ENCODE results near the gene TSLP. TPM values are rescaled to one million over a fixed set of nuclear protein-coding genes. Genes with fewer than 3 reads are reported as not detected.

The TSLP gene
- total and polyA plus RNA-seq, 4 experiments from 2014 or later, result not detected

DNA sequence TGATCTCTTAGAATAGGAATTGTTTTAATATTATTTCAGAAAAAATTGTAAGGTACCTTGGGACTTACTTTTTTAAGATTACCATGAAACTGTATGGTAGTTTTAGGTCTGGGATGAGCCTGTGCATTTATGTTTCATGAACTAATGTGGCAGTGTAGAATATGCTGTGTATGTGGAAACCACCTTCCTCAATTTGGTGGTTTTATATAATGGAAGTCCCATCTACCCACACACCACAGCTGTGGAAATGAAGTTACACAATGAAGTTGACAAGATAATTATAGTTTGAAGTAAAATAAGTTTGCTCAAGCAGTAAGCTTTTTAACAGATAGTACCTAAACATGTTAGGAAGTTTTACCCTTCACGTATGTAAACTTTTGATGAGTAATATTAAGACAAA is 45.0 kb downstream of the TSLP start:
- Mint-ChIP-seq H3K4me3 (no peak overlapping the region), H3K36me3 (peaks cover 51 to 65% of the 10 kb centered on the region in 2 donors), H3K27me3 (no peaks in the 10 kb centered on the region), H3K27ac (no peak overlapping the region), H3K9me3 (no peaks in the 10 kb centered on the region), H3K4me1 (peaks cover 0 to 7% (median 2%) of the 10 kb centered on the region in 4 donors)
- POLR2A ChIA-PET (ENCODE audit: partially characterized antibody), result no interaction called here
- no peaks in the 10 kb centered on the region for H3K9me3 ChIP-seq (ENCODE audit: control insufficient read depth in 1 of 2, low read length in 2 of 2)
- intact Hi-C loops (cut with micrococcal nuclease), result no loop called here
- H3K27me3 ChIP-seq (ENCODE audit: insufficient read depth, low read length), result no peaks in the 10 kb centered on the region
- CTCF ChIA-PET (ENCODE audit: partially characterized antibody), result no interaction called here
- no peak overlapping the region for H3K4me3 ChIP-seq (ENCODE audit: low read length in 2 of 2)
- H3K4me1 ChIP-seq (ENCODE audit: insufficient read depth, low read length), result no peaks in the 10 kb centered on the region
- DNase-seq, result no peak
- no peak overlapping the region for H3K27ac ChIP-seq (ENCODE audit: low read depth, low read length)
- H3K36me3 ChIP-seq (ENCODE audit: insufficient read depth, low read length), result peaks cover 21% of the 10 kb centered on the region

DNA sequence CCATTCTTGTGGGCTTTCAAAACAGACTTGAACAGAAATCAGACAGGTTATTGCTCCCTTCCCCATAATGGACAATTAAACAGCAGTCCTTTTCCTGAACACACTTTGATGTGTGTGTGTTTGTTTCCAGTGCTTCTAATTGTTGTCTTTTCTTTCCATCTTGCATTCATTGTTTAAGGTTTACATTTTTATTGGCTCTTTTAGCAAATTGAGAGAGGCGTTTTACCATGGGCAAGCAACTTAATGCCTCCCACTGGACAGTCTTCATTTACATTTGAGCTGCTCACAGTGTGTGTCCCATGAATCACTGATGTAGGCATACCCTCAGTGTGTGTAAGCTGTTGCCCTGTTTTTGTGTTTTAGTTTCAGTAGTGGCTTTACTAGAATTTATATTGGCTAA is 45.6 kb downstream of the TSLP start:
- H3K27ac Mint-ChIP-seq, result peak overlapping the region in 1 of 7 donors; percentile 7
- H3K27me3 ChIP-seq (ENCODE audit: insufficient read depth, low read length), result no peaks in the 10 kb centered on the region
- H3K27ac ChIP-seq (ENCODE audit: low read depth, low read length), result no peak overlapping the region
- H3K27me3 Mint-ChIP-seq, result no peaks in the 10 kb centered on the region
- POLR2A ChIA-PET (ENCODE audit: partially characterized antibody), result no interaction called here
- no peak for DNase-seq
- H3K4me3 Mint-ChIP-seq, result peak overlapping the region in 1 of 8 donors; percentile 14
- H3K9me3 Mint-ChIP-seq, result no peaks in the 10 kb centered on the region
- CTCF ChIA-PET (ENCODE audit: partially characterized antibody), result no interaction called here
- peaks cover 27% of the 10 kb centered on the region for H3K36me3 ChIP-seq (ENCODE audit: insufficient read depth, low read length)
- H3K4me1 Mint-ChIP-seq, result peaks cover 0 to 7% (median 2%) of the 10 kb centered on the region in 4 donors
- H3K9me3 ChIP-seq (ENCODE audit: control insufficient read depth in 1 of 2, low read length in 2 of 2), result no peaks in the 10 kb centered on the region
- no peak overlapping the region for H3K4me3 ChIP-seq (ENCODE audit: low read length in 2 of 2)
- H3K4me1 ChIP-seq (ENCODE audit: insufficient read depth, low read length), result no peaks in the 10 kb centered on the region
- peaks cover 54 to 67% of the 10 kb centered on the region in 2 donors for H3K36me3 Mint-ChIP-seq
- intact Hi-C loops (cut with micrococcal nuclease), result no loop called here

DNA sequence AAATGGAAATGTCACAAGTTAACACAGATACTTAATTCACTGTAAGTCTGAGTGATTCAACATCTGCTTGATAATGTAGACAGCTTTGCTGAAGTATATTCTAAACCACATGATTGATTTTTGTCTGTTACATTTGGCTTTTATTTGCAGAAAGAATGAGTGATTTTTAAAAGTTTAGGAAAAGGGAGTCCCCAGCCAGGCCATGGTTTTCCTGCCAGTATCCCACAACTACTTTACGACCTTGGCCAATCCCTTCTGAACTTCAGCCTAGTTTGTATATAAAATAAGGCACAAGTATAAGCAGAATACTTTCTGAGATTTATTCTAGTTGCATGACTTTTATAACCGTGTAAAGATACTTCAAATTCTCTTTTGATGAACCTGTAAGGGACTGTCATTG is 47.7 kb downstream of the TSLP start:
- no peak for DNase-seq
- ChIA-PET POLR2A (ENCODE audit: partially characterized antibody) (no interaction called here), CTCF (ENCODE audit: partially characterized antibody) (no interaction called here)
- no peak overlapping the region for H3K27ac ChIP-seq (ENCODE audit: low read depth, low read length)
- no peaks in the 10 kb centered on the region for H3K4me1 ChIP-seq (ENCODE audit: insufficient read depth, low read length)
- no peak overlapping the region for H3K4me3 Mint-ChIP-seq
- H3K4me1 Mint-ChIP-seq, result peaks cover 0 to 7% (median 1%) of the 10 kb centered on the region in 4 donors
- H3K27me3 ChIP-seq (ENCODE audit: insufficient read depth, low read length), result no peaks in the 10 kb centered on the region
- H3K36me3 Mint-ChIP-seq, result peaks cover 51 to 64% of the 10 kb centered on the region in 2 donors
- no peaks in the 10 kb centered on the region for H3K27me3 Mint-ChIP-seq
- peaks cover 28% of the 10 kb centered on the region for H3K36me3 ChIP-seq (ENCODE audit: insufficient read depth, low read length)
- H3K9me3 ChIP-seq (ENCODE audit: control insufficient read depth in 1 of 2, low read length in 2 of 2), result no peaks in the 10 kb centered on the region
- peak overlapping the region in 2 of 7 donors; percentile 7 to 43 for H3K27ac Mint-ChIP-seq
- intact Hi-C loops (cut with micrococcal nuclease), result no loop called here
- H3K4me3 ChIP-seq (ENCODE audit: low read length in 2 of 2), result no peak overlapping the region
- no peaks in the 10 kb centered on the region for H3K9me3 Mint-ChIP-seq

DNA sequence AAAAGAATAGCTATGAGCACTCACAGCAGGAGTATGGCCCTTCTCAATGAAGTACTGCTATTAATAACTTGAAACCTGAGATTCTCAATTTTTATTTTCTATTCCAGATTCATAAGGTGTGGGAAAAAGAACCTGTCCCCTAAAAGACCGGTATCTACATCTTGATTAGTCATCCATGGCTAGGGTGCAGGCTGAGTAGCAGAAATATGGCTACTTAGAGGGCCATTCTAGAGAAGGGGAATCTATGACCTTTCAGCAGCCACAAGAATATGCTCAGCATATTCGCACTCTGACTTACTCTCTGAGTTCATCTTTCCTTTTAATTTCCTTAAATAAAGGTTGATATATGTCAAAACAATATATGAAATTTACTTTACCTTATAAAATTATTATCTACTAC is 48.3 kb downstream of the TSLP start:
- H3K36me3 Mint-ChIP-seq, result peaks cover 49 to 62% of the 10 kb centered on the region in 2 donors
- H3K4me3 ChIP-seq (ENCODE audit: low read length in 2 of 2), result no peak overlapping the region
- CTCF ChIA-PET (ENCODE audit: partially characterized antibody), result no interaction called here
- H3K4me1 ChIP-seq (ENCODE audit: insufficient read depth, low read length), result no peaks in the 10 kb centered on the region
- H3K9me3 ChIP-seq (ENCODE audit: control insufficient read depth in 1 of 2, low read length in 2 of 2), result no peaks in the 10 kb centered on the region
- H3K27ac ChIP-seq (ENCODE audit: low read depth, low read length), result no peak overlapping the region
- POLR2A ChIA-PET (ENCODE audit: partially characterized antibody), result no interaction called here
- intact Hi-C loops (cut with micrococcal nuclease), result no loop called here
- peaks cover 0 to 7% (median 1%) of the 10 kb centered on the region in 4 donors for H3K4me1 Mint-ChIP-seq
- peaks cover 32% of the 10 kb centered on the region for H3K36me3 ChIP-seq (ENCODE audit: insufficient read depth, low read length)
- no peaks in the 10 kb centered on the region for H3K27me3 ChIP-seq (ENCODE audit: insufficient read depth, low read length)
- no peak for DNase-seq
- H3K27ac Mint-ChIP-seq, result no peak overlapping the region
- no peak overlapping the region for H3K4me3 Mint-ChIP-seq
- no peaks in the 10 kb centered on the region for H3K27me3 Mint-ChIP-seq
- no peaks in the 10 kb centered on the region for H3K9me3 Mint-ChIP-seq

DNA sequence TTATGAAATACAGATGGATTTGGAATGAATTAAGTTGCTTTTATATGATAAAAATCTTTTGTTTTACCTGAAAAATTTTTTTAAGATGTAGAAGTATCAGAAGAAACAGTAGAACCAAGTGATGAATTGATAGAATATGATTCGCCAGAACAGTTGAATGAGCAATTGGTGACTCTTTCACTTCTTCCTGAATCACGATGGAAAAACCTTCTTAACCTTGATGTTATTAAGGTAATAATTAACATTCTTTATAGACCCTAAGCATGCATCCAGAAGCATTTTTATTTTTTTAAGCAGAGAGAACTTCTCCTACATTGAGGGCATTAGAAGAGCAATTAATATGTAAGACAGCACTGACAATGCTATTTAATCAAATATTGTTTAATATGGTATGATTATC is 49.4 kb downstream of the TSLP start:
- Mint-ChIP-seq H3K27ac (peak overlapping the region in 1 of 7 donors; percentile 5), H3K36me3 (peaks cover 49 to 56% of the 10 kb centered on the region in 2 donors)

DNA sequence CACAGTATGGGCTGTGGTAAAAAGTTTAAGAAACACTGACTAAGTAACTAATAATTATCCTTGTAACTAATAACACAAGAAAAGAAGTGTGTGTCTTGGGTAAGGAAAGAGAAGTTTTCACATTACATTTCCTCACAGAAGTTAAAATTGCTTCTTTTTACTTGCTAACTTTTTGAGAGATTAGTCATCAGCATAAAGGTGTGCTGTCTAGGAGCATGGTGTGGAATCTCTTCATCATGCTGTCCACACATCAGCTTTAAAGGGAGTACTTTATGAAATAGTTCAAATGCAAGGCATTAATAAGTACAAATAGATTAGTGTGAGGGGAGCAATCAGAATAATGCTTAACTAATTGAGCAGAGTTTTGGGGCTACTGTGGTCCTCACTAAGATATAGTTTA is 50.4 kb downstream of the TSLP start:
- H3K36me3 ChIP-seq (ENCODE audit: insufficient read depth, low read length), result peaks cover 36% of the 10 kb centered on the region
- no peaks in the 10 kb centered on the region for H3K9me3 Mint-ChIP-seq
- no peak overlapping the region for H3K27ac Mint-ChIP-seq
- no peak overlapping the region for H3K4me3 Mint-ChIP-seq
- peaks cover 59 to 60% of the 10 kb centered on the region in 2 donors for H3K36me3 Mint-ChIP-seq
- CTCF ChIA-PET (ENCODE audit: partially characterized antibody), result no interaction called here
- no peaks in the 10 kb centered on the region for H3K4me1 ChIP-seq (ENCODE audit: insufficient read depth, low read length)
- no peak overlapping the region for H3K27ac ChIP-seq (ENCODE audit: low read depth, low read length)
- H3K27me3 Mint-ChIP-seq, result no peaks in the 10 kb centered on the region
- no peaks in the 10 kb centered on the region for H3K27me3 ChIP-seq (ENCODE audit: insufficient read depth, low read length)
- intact Hi-C loops (cut with micrococcal nuclease), result no loop called here
- no peak overlapping the region for H3K4me3 ChIP-seq (ENCODE audit: low read length in 2 of 2)
- POLR2A ChIA-PET (ENCODE audit: partially characterized antibody), result no interaction called here
- no peak for DNase-seq
- peaks cover 0 to 4% (median 1%) of the 10 kb centered on the region in 4 donors for H3K4me1 Mint-ChIP-seq
- H3K9me3 ChIP-seq (ENCODE audit: control insufficient read depth in 1 of 2, low read length in 2 of 2), result no peaks in the 10 kb centered on the region

More for the DNA sequence above, 49.4 kb downstream of the TSLP start:
- H3K27me3 ChIP-seq (ENCODE audit: insufficient read depth, low read length), result no peaks in the 10 kb centered on the region
- POLR2A ChIA-PET (ENCODE audit: partially characterized antibody), result no interaction called here
- CTCF ChIA-PET (ENCODE audit: partially characterized antibody), result no interaction called here
- intact Hi-C loops (cut with micrococcal nuclease), result no loop called here
- no peaks in the 10 kb centered on the region for H3K27me3 Mint-ChIP-seq
- peaks cover 36% of the 10 kb centered on the region for H3K36me3 ChIP-seq (ENCODE audit: insufficient read depth, low read length)
- H3K4me3 Mint-ChIP-seq, result no peak overlapping the region
- no peaks in the 10 kb centered on the region for H3K9me3 ChIP-seq (ENCODE audit: control insufficient read depth in 1 of 2, low read length in 2 of 2)
- H3K9me3 Mint-ChIP-seq, result no peaks in the 10 kb centered on the region
- peaks cover 0 to 7% (median 1%) of the 10 kb centered on the region in 4 donors for H3K4me1 Mint-ChIP-seq
- DNase-seq, result no peak
- no peak overlapping the region for H3K4me3 ChIP-seq (ENCODE audit: low read length in 2 of 2)
- no peak overlapping the region for H3K27ac ChIP-seq (ENCODE audit: low read depth, low read length)
- H3K4me1 ChIP-seq (ENCODE audit: insufficient read depth, low read length), result no peaks in the 10 kb centered on the region

DNA sequence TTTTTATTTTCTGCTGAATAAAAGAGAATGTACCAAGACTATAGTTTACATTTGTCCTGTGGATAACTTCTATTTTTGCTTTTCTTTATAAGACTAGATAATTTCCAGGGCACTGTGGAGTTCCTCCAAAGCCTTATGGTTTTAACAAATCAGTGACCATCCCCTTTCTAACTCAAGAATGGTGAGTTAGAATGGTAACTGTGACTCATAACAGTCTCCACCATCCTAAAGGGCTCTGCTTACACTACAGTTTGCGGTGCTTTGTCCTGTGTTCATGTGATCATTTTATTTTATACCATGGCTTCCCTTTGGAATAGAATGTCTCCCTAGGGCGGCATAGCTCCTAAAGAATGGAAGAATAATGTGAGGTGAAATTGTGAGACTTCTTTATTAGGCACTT is 50.9 kb downstream of the TSLP start:
- DNase-seq, result no peak
- no peak overlapping the region for H3K27ac ChIP-seq (ENCODE audit: low read depth, low read length)
- no peaks in the 10 kb centered on the region for H3K9me3 Mint-ChIP-seq
- no peak overlapping the region for H3K4me3 ChIP-seq (ENCODE audit: low read length in 2 of 2)
- no peaks in the 10 kb centered on the region for H3K4me1 Mint-ChIP-seq
- no peaks in the 10 kb centered on the region for H3K4me1 ChIP-seq (ENCODE audit: insufficient read depth, low read length)
- intact Hi-C loops (cut with micrococcal nuclease), result no loop called here
- peaks cover 60% of the 10 kb centered on the region in 2 donors for H3K36me3 Mint-ChIP-seq
- no peak overlapping the region for H3K4me3 Mint-ChIP-seq
- no peaks in the 10 kb centered on the region for H3K9me3 ChIP-seq (ENCODE audit: control insufficient read depth in 1 of 2, low read length in 2 of 2)
- H3K27ac Mint-ChIP-seq, result no peak overlapping the region
- H3K27me3 Mint-ChIP-seq, result no peaks in the 10 kb centered on the region
- ChIA-PET POLR2A (ENCODE audit: partially characterized antibody) (no interaction called here), CTCF (ENCODE audit: partially characterized antibody) (no interaction called here)
- H3K36me3 ChIP-seq (ENCODE audit: insufficient read depth, low read length), result peaks cover 31% of the 10 kb centered on the region
- H3K27me3 ChIP-seq (ENCODE audit: insufficient read depth, low read length), result no peaks in the 10 kb centered on the region

DNA sequence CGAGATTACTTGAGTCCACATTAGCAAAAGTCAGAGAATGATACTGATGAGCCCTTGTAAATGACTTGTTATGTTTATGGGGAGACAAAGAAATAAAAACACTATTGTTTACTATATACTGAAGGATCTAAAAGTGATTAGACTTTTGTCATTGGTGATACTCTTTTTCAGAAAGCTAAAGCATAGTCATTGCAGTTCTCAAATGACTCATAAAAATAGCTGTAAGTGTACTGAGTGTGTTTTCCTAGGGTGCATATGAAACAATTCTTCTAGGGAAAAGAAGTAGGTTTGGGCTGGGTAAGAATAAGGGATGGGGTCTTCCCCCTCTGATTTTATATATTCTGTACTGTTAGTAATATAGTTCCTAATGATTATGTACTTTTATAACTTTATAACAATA is 53.3 kb downstream of the TSLP start:
- H3K27me3 Mint-ChIP-seq, result no peaks in the 10 kb centered on the region
- no peak overlapping the region for H3K27ac ChIP-seq (ENCODE audit: low read depth, low read length)
- no peak overlapping the region for H3K4me3 Mint-ChIP-seq
- H3K36me3 ChIP-seq (ENCODE audit: insufficient read depth, low read length), result peaks cover 28% of the 10 kb centered on the region
- intact Hi-C loops (cut with micrococcal nuclease), result no loop called here
- H3K4me1 Mint-ChIP-seq, result no peaks in the 10 kb centered on the region
- H3K27ac Mint-ChIP-seq, result peak overlapping the region in 1 of 7 donors; percentile 11
- no peaks in the 10 kb centered on the region for H3K4me1 ChIP-seq (ENCODE audit: insufficient read depth, low read length)
- H3K36me3 Mint-ChIP-seq, result peaks cover 57 to 58% of the 10 kb centered on the region in 2 donors
- no peak overlapping the region for H3K4me3 ChIP-seq (ENCODE audit: low read length in 2 of 2)
- no peaks in the 10 kb centered on the region for H3K9me3 Mint-ChIP-seq
- no peaks in the 10 kb centered on the region for H3K9me3 ChIP-seq (ENCODE audit: control insufficient read depth in 1 of 2, low read length in 2 of 2)
- DNase-seq, result no peak
- ChIA-PET POLR2A (ENCODE audit: partially characterized antibody) (no interaction called here), CTCF (ENCODE audit: partially characterized antibody) (no interaction called here)
- no peaks in the 10 kb centered on the region for H3K27me3 ChIP-seq (ENCODE audit: insufficient read depth, low read length)
